ENCODE data around the gene ACSF3.

Gene ACSF3

GRCh38 chr16:89096042-89096717 is 2.5 kb downstream of the ACSF3 start:
- DNase-seq, result no peak

DNA sequence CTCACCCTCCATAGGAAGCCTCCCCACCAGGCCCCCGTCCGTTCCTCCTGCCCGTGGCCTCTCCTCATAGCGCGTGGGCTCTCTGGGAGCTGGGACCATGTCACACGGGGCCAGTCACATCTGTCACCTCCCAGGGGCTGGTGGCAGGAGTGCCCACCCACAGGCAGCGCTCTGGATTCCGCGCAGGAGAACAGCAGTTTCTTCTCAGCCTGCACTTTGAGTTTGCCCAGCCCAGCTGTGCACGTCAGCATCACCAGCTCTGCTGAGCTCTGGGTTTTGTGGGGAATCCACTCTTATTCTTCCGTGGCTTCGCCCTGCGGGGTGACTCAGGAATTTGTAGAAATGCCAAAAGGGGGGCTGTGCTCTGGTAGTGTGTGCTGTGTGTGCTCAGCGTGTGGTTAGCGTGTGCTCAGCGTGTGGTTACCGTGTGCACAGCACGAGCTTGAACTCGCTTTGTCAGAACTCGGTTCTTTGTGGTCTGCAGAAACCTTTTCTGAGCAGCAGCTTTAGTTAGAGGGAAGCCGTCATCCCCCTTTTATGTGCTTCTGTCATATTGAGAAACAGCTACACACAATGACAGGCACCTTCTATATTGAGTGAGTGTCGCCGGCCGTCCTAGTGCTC is 3.2 kb downstream of the ACSF3 start:
- peak; percentile 22 to 80 for DNase-seq

DNA sequence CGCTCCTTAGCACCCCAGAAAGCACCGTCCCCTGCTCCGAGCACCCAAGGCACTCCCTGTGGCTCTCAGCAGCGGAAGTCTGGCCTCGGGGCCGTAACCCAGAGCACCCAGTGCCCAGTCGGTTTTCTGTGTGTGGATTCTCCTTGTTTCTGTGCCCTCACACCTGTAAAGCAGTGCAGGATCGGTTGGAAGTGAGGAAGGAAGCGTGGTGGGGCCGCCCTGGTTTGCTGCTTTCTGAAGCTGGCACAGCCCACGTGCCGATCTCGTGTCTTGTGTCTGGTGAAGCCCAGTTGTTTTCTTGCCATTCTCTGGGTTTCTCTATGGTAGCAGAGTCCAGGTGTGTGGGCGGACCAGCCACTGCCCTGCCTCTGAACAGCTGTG is 3.7 kb downstream of the ACSF3 start:
- no peak for DNase-seq

- DNase-seq, result no peak
Observed at GRCh38 chr16:89098767-89099430, 5.2 kb downstream of the ACSF3 start.

DNA sequence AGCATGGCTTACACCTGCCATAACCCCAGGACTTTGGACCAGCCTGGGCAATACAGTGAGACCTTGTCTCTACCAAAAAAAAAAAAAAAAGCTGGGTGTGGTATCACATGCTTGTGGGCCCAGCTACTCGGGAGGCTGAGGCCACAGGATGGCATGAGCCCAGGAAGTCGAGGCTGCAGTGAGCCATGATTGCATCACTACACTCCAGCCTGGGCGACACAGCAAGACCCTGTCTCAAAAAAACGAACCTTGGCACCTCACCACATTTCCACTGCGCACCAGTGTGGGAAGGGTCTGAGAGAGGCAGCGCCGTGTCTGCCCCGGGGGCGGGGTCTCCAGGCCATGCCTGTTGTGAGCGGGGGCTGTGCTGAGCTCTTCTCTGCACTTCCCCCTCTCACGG is 6.3 kb downstream of the ACSF3 start:
- peak in 1 of 2 donors; percentile 15 for DNase-seq

GRCh38 chr16:89100601-89101302 is 7.1 kb downstream of the ACSF3 start:
- DNase-seq, result no peak

GRCh38 chr16:89101303-89102040 is 7.8 kb downstream of the ACSF3 start:
- no peak for DNase-seq

GRCh38 chr16:89102041-89102471 is 8.4 kb downstream of the ACSF3 start:
- DNase-seq, result no peak

GRCh38 chr16:89102481-89103073 is 8.9 kb downstream of the ACSF3 start:
- no peak for DNase-seq

- DNase-seq, result no peak
Observed at GRCh38 chr16:89103156-89103555, 9.5 kb downstream of the ACSF3 start.

- no peak for DNase-seq
Observed at GRCh38 chr16:89103781-89104180, 10.1 kb downstream of the ACSF3 start.

DNA sequence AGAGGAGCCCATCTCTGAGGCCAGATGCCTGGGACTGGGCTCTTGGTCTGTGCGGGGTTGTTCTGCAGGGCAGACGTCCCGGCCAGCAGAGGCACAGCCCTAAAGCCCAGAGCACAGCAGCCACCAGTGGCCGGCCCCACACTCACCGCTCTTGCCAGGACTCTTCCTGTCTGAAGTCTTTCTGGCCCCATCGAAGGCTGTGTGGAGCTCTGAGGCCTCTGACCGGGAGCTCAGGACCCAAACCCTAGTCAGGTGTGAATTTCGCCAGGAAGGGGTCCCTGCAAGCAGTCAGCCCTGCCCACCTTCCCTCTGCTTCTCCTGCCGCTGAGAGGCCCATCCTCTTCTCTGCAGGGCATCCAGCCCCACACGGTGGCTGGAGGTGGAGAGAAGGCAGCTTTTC is 10.7 kb downstream of the ACSF3 start:
- DNase-seq, result no peak

- no peak for DNase-seq
Observed at GRCh38 chr16:89104930-89105571, 11.4 kb downstream of the ACSF3 start.

GRCh38 chr16:89105599-89106151 is 12.0 kb downstream of the ACSF3 start:
- DNase-seq, result no peak

- DNase-seq, result no peak
Observed at GRCh38 chr16:89106533-89107202, 13.0 kb downstream of the ACSF3 start.

DNA sequence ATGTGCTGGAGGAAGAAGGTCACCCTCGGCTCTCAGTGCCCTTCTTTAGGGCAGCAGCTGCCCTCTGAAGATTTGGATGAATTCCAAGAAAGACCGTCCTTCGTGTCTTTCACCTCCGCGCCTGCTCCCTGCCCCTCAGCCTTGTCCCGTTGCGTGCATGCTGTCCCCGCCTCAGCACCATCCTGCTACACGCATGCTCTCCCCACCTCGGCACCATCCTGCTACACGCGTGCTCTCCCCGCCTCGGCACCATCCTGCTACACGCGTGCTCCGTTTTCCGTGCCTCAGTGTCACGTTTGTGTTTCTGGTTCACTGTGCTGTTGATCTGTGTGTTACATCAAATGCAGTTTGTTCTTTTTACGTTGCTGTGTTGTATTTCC is 13.5 kb downstream of the ACSF3 start:
- DNase-seq, result no peak

GRCh38 chr16:89108416-89108815 is 14.8 kb downstream of the ACSF3 start:
- no peak for DNase-seq

GRCh38 chr16:89110641-89111040 is 17.0 kb downstream of the ACSF3 start:
- no peak for DNase-seq

GRCh38 chr16:89111263-89111662 is 17.6 kb downstream of the ACSF3 start:
- no peak for DNase-seq

DNA sequence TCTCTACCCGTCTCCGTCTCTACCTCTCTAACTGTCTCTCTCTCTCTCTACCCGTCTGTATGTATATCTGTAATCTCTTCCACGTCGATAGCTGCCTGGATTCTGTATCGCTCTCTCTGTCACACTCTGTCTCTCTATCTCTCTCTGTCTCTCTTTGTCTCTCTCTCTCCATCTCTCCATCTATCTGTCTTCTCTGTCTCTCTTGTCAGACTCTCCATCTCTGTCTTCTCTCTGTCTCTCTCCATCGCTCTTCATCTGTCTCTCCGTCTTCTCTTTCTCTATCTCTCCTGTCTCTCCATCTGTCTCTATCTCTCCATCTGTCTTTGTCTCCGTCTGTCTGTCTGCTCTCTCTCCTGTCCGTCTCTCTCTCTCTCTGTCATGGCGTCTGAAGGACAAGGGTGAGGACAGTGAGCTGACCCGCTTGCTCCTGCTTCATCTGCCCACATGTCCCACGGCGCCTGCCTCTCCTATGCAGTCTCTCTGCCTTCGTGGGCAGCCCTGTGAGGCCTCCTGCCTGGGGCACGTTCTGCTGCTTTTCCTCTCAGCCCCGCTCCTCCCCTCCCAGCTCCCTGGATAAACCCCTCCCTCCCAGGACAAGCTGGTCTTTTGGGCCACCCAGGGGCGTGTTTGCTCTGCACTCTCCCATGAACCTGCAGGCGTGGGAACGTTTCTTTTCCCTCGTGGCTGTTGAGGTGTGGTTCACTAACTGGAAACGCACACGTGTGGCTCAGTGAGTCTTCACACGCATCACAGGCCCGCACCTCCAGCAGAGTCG is 18.9 kb downstream of the ACSF3 start:
- DNase-seq, result no peak

Measured in activated CD4-positive, alpha-beta T cell treated with anti-CD3 and anti-CD28 coated beads for 4 hours (primary cell).